Uterus (tissue), 2 donors: ENCODE measurements around the gene STX1B.

ENCODE experiments used
- CTCF ChIP-seq, 4 experiments: fragments of 200-600 bp in 2 of 4; fragments of 450-650 bp in 2 of 4; sonication (generic) in 2 of 4; IDR thresholded peaks; one replicate each; pipeline ENCODE4 v1.5.1; 2016 to 2019; ENCODE audit warnings: antibody characterized with exemption in 4 of 4, mild to moderate bottlenecking in 2 of 4, moderate library complexity in 1 of 4
- POLR2A ChIP-seq, 2 donors: fragments of 450-650 bp; IDR thresholded peaks; one replicate each; pipeline ENCODE4 v1.6.1; 2016; ENCODE audit warnings: antibody characterized with exemption in 2 of 2, mild to moderate bottlenecking in 1 of 2, moderate library complexity in 1 of 2

- no peak for TF ChIP-seq POLR2A (IDR thresholded peaks at IDR 0.05)
- TF ChIP-seq CTCF (IDR thresholded peaks at IDR 0.05), result no peak
Measured at GRCh38 chr16:30950516-30951065, 59.8 kb downstream of the STX1B start.
